Mononuclear cell (primary cell): ENCODE data around the gene TRUB1. TPM values are rescaled to one million over a fixed set of nuclear protein-coding genes. Genes with fewer than 3 reads are reported as not detected.
"Not testable (repeated sequence)": the region's sequence is repeated elsewhere in the genome, so short reads cannot be mapped to it uniquely, and the experiment has no call there.

Experiments
- H3K27me3 ChIP-seq: 2 replicates; pipeline ENCODE4 v1.6.0; 2011; ENCODE audit warnings: low read length, control low read depth; ENCODE audit not compliant: insufficient read depth
- H3K4me1 ChIP-seq: 2 replicates; pipeline ENCODE4 v1.5.1; 2011; ENCODE audit warnings: mild to moderate bottlenecking, low read length, control low read depth; ENCODE audit not compliant: insufficient read depth
- H3K4me3 ChIP-seq: 2 replicates; pipeline ENCODE4 v1.5.1; 2011; ENCODE audit warnings: mild to moderate bottlenecking, low read length, moderate library complexity
- H3K9me3 ChIP-seq: 2 replicates; pipeline ENCODE4 v1.5.1; 2011; ENCODE audit warnings: low read depth, mild to moderate bottlenecking, control low read depth, low read length
- total RNA-seq: library from RNA; depleted of rRNA; stranded (reverse); fragments of >200 nt; gene quantifications from one replicate; pipeline ENCODE4 v1.2.3, GENCODE V29; 2012

The TRUB1 gene
- total RNA-seq, 1 donor = 15.7 TPM

DNA sequence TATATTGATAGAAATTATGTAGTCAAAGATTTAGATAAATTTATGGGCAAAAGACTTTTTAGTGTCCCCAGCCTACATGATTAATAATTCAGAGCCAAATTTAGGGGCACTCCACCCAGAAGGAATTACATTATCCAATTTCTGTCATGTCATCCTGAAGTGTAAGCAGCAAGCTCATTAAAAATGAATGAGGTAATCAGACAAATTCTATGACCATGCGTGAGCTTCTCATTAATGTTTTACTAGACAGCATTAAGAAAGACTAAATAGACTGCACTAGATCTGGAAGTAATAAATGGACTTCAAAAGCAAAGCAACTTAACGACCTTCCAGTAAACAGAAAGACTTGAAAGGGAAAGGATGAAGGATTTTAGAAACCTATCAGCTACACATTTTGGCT lies 22.7 kb upstream of the TRUB1 start:
- H3K4me3 ChIP-seq = no peak overlapping the region
- H3K4me1 ChIP-seq = no peaks in the 10 kb centered on the region
- no peaks in the 10 kb centered on the region for H3K9me3 ChIP-seq
- H3K27me3 ChIP-seq = no peaks in the 10 kb centered on the region

DNA sequence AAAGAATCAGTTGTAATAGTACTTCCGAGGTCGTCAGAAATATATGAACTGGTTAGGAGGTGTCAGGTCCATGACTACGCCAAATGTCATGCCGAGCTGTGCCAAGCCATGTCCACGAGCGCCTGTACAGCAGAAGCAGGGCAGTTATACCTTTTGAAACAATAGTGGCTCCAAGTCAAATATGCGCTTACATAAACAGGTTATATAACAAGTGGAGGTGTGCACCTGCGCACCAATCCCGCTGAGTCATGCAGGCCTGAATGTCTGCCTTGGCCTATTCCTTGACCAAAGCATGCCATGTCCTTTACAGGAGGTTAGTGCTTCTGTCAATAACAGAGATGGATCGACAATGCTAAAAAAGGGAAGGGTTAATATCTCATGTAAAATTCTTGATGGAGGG lies 21.3 kb upstream of the TRUB1 start:
- no peak overlapping the region for H3K4me3 ChIP-seq

GRCh38 chr10:114917459-114917858 lies 20.5 kb upstream of the TRUB1 start:
- Histone ChIP-seq H3K27me3 (no peaks in the 10 kb centered on the region), H3K9me3 (no peaks in the 10 kb centered on the region), H3K4me1 (no peaks in the 10 kb centered on the region), H3K4me3 (no peak overlapping the region)

More for the DNA sequence above, 21.3 kb upstream of the TRUB1 start:
- H3K27me3 ChIP-seq = no peaks in the 10 kb centered on the region
- H3K4me1 ChIP-seq = no peaks in the 10 kb centered on the region
- no peaks in the 10 kb centered on the region for H3K9me3 ChIP-seq

DNA sequence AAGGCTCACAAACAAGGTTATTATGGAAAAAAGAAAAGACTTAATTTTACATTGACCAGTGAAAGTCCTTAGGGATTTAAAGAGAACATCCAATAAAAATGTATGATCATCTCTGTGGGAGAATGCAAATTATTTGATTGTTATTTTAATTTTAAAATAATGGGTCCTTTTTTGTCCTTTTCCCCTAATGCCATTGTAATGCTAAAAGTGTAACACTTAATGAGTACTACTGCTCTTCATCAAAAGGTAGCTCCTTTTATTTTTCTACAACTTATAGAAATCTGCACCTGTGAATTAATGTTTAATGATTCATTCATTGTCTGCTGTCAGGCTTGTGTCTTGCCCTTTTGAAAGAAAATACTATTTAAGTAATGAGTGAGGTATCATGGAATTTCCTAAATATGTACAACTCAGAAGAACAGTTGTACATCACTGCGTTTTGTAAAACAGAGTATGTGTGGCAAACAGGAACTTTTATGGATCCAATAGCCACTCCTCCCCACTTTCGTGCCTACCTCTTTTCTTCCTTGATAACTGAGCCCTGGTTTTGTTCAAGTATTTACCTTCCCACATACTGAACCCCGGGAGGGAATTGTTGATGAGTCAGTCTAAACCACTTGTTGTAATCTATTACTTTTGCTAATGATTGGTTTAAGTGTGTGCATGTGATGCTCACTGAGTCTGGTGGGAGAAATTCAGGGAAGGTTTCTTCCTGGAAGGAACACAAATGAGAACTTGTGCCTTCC lies 19.9 kb upstream of the TRUB1 start:
- Histone ChIP-seq H3K27me3 (no peaks in the 10 kb centered on the region), H3K4me3 (no peak overlapping the region), H3K9me3 (no peaks in the 10 kb centered on the region), H3K4me1 (no peaks in the 10 kb centered on the region)

DNA sequence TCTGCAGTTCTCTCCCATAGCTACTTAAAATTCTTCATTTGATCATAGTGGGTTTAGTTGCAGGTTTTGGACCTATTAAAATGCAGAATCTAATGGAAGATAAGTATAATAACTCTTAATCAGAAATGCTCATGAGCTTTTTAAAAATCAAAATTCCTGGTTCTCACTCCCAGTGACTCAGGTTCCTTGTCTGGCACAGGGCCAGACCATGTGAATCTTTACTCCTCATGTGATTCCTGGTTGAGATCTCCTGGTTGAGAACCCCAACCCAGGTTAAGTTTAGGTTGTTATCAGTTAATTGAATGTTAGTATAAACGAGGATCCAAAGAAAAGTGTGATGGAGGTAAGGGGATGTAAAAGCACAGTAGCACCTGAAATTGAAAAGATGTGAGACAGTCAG lies 17.5 kb upstream of the TRUB1 start:
- no peaks in the 10 kb centered on the region for H3K27me3 ChIP-seq
- no peak overlapping the region for H3K4me3 ChIP-seq
- H3K4me1 ChIP-seq = no peaks in the 10 kb centered on the region
- no peaks in the 10 kb centered on the region for H3K9me3 ChIP-seq

DNA sequence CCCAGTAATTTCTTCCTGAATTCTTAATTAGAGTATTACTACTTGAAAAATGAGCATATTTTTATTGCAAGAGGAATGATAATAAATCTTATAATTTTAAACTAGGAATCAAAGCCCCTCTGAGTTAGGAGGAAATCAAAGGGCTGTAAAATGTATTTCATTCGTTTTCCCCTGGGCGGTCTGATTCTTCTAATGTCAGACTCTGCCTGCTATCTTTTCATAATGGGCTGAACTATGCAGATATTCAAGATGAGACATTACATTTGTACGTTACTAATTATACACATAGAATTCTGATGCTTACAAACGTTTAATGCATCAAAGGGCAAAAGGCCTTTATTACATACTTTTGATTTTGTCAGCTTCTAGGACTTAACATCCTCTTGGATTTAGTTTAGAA lies 16.0 kb upstream of the TRUB1 start:
- Histone ChIP-seq H3K9me3 (no peaks in the 10 kb centered on the region), H3K4me1 (no peaks in the 10 kb centered on the region), H3K27me3 (no peaks in the 10 kb centered on the region), H3K4me3 (no peak overlapping the region)

DNA sequence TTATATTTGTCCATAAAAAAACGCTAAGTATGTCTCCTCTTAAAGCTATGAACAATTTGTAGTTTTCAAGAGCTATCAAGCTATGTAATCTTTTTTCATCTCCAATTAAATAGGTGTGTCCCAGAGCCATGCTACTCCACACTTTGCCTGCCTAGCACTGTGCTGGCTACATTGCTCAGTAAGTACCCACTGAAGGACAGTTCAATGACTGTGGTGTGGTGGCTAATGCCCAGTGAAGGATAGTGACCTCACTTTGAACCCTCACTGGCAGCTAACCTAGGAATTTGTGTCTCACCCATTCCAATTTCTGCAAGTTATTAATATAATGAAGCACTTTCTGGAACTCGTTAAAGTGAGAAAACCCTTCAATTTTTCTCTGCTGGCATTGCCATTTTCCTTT lies 14.4 kb upstream of the TRUB1 start:
- Histone ChIP-seq H3K27me3 (no peaks in the 10 kb centered on the region), H3K9me3 (no peaks in the 10 kb centered on the region), H3K4me1 (no peaks in the 10 kb centered on the region), H3K4me3 (no peak overlapping the region)

- Histone ChIP-seq H3K27me3 (no peaks in the 10 kb centered on the region), H3K4me1 (no peaks in the 10 kb centered on the region), H3K9me3 (no peaks in the 10 kb centered on the region), H3K4me3 (no peak overlapping the region)
Measured at GRCh38 chr10:114925587-114926586, 12.1 kb upstream of the TRUB1 start.

DNA sequence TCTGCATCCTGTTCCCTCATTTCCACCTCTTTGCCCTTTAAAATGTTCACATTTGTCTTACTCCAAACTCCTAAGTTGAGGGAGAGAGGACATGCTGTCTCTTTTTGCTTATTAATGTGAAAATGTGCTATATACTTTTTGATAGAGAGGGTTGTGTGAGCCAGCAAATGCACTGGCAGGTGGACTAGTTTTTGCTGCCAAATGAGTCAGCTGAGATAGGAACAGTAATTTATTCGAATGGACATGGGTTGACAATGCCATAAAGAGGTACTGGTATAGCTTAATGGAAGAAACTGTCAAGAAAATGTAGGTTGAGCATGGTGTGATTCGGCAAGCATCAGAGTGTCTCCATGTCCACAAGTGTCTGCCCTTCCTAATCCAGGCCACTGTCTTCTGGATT lies 9.2 kb upstream of the TRUB1 start:
- no peaks in the 10 kb centered on the region for H3K27me3 ChIP-seq
- no peaks in the 10 kb centered on the region for H3K4me1 ChIP-seq
- H3K4me3 ChIP-seq = no peak overlapping the region
- H3K9me3 ChIP-seq = no peaks in the 10 kb centered on the region

DNA sequence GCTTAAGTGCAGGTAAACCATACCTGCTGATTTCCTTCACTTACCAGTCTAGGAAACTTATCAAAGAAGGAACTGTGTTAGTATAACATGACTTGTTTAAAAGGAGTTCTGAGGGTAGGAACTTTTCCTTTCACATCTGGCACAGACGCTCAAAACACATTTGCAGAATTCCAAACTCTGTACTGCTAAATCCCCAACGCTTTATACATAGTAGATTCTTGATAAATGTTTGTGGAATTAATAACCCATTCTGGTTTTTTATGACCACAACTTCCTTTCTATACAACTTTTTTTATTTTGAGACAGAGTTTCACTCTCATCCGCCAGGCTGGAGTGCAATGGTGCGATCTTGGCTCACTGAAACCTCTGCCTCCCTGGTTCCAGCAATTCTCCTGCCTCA lies 7.7 kb upstream of the TRUB1 start:
- Histone ChIP-seq H3K27me3 (no peaks in the 10 kb centered on the region), H3K4me3 (no peak overlapping the region), H3K4me1 (no peaks in the 10 kb centered on the region), H3K9me3 (no peaks in the 10 kb centered on the region)

DNA sequence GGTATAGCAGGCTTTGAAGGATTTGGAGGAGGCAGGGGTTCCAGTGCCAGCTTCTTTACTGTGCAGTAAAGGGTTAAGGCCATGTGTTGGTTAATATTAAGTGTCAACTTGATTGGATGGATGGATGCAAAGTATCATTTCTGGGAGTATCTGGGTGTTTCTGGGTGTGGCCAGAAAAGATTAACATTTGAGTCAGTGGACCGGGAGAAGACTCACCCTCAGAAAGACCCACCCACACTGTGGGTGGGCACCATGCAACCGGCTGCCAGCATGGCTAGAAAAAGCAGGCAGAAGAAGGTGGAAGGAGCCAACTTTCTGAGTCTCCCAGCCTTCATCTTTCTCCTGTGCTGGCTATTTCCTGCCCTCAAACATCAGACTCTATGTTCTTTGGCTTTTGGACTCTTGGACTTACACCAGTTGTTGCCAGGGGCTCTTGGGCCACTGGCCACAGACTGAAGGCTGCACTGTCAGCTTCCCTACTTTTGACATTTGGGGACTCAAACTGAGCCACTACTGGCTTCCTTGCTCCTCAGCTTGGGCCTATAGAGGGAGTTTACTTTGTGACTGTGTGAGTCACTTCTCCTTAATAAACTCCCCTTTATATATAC lies 6.8 kb upstream of the TRUB1 start:
- H3K27me3 ChIP-seq = no peaks in the 10 kb centered on the region
- no peak overlapping the region for H3K4me3 ChIP-seq
- H3K9me3 ChIP-seq = no peaks in the 10 kb centered on the region
- H3K4me1 ChIP-seq = no peaks in the 10 kb centered on the region

DNA sequence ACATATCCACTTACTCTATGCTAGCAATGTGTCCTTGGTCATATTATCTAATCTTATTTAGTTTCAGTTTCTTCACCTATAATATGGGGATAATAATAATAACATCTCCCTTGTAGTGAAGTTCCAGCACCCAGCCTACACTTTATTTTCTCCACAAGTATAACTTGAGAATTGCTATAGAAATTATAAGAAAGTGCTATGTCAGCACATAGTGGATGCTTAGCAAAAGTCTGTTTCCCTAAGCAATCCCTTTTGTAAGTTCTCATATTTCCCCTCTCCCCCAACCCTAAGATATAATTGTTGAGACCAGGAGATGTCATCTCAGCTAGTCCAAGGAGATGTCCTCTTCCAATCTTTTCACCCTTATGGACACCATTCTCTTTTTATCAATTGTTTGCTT lies 5.8 kb upstream of the TRUB1 start:
- Histone ChIP-seq H3K9me3 (no peaks in the 10 kb centered on the region), H3K4me1 (no peaks in the 10 kb centered on the region), H3K27me3 (no peaks in the 10 kb centered on the region), H3K4me3 (no peak overlapping the region)

DNA sequence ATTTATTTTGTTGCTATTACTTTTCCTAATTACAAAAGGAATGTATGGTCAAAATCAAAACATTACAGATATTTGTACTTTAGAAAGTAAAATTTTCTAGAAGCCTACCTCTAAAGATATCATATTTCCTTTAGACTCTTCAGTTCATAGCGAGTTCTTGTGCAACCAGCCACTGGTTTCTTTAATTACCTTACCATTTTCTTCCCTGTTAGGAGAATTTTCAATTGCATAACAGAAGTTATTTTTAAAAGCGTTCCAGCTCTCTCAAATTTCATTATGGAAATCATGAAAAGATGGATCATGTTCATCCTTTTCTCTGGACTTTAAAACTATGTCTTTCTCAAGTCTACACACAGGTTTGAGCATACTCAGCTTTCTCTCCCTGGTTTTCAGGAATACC lies 5.0 kb upstream of the TRUB1 start:
- Histone ChIP-seq H3K4me1 (no peaks in the 10 kb centered on the region), H3K4me3 (no peak overlapping the region), H3K9me3 (no peaks in the 10 kb centered on the region), H3K27me3 (no peaks in the 10 kb centered on the region)

DNA sequence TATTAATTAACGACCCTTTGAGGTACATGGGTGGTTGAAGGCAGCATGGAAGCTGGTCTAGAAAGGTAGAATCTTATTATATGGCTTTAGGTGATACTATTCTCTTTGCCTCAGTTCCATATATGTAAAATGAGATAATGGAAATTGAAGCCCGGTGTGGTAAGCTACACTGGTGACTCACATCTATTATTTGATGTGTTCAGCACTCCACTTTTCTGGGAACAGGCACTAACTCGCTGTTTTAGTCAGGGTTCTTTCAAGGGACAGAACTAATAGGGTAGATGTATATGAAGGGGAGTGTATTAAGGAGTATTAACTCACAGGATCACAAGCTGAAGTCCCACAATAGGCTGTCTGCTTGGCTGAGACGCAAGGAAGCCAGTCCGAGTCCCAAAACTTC lies 4.4 kb upstream of the TRUB1 start:
- peaks cover 2% of the 10 kb centered on the region for H3K4me1 ChIP-seq
- H3K9me3 ChIP-seq = no peaks in the 10 kb centered on the region
- no peak overlapping the region for H3K4me3 ChIP-seq

GRCh38 chr10:114933995-114934394 lies 4.0 kb upstream of the TRUB1 start:
- not testable (repeated sequence) for H3K4me1 ChIP-seq, H3K27me3 ChIP-seq, H3K4me3 ChIP-seq, H3K9me3 ChIP-seq

More for the DNA sequence above, 4.4 kb upstream of the TRUB1 start:
- H3K27me3 ChIP-seq = no peaks in the 10 kb centered on the region
